ENCODE measurements around the gene TRMT10A.

The TRMT10A gene

GRCh38 chr4:99610605-99611175, 46.9 kb upstream of the TRMT10A start:
- TF ChIP-seq YY1 (IDR thresholded peaks at IDR 0.05; ENCODE audit: low read depth) = no peak
- TF ChIP-seq CEBPB (IDR thresholded peaks at IDR 0.05) = 0 out of 2 replicates have a peak, but pooled peaks have one; percentile 18

GRCh38 chr4:99608417-99608816, 44.6 kb upstream of the TRMT10A start:
- no peak for TF ChIP-seq CEBPB (IDR thresholded peaks at IDR 0.05)
- no peak for TF ChIP-seq REST (IDR thresholded peaks at IDR 0.05; ENCODE audit: low read depth)
- TF ChIP-seq RAD21 (IDR thresholded peaks at IDR 0.05; ENCODE audit: low read depth) = no peak
- no peak for TF ChIP-seq TCF12 (IDR thresholded peaks at IDR 0.05; ENCODE audit: low read depth)
- TF ChIP-seq TAF1 (IDR thresholded peaks at IDR 0.05; ENCODE audit: low read depth) = no peak
- no peak for TF ChIP-seq EGR1 (IDR thresholded peaks at IDR 0.05)
- TF ChIP-seq NFIC (IDR thresholded peaks at IDR 0.05) = no peak
- TF ChIP-seq USF1 (IDR thresholded peaks at IDR 0.05) = no peak
- TF ChIP-seq TEAD4 (IDR thresholded peaks at IDR 0.05) = no peak
- TF ChIP-seq EP300 (IDR thresholded peaks at IDR 0.05; ENCODE audit: borderline replicate concordance) = no peak

GRCh38 chr4:99606716-99607115, 42.9 kb upstream of the TRMT10A start:
- TF ChIP-seq TEAD4 (IDR thresholded peaks at IDR 0.05) (no peak), RAD21 (IDR thresholded peaks at IDR 0.05; ENCODE audit: low read depth) (no peak), CREB1 (IDR thresholded peaks at IDR 0.05; ENCODE audit: low read depth) (no peak), TAF1 (IDR thresholded peaks at IDR 0.05; ENCODE audit: low read depth) (no peak), CEBPB (IDR thresholded peaks at IDR 0.05) (no peak), EGR1 (IDR thresholded peaks at IDR 0.05) (no peak), NFIC (IDR thresholded peaks at IDR 0.05) (no peak), EP300 (IDR thresholded peaks at IDR 0.05; ENCODE audit: borderline replicate concordance) (no peak), USF1 (IDR thresholded peaks at IDR 0.05) (no peak), TCF12 (IDR thresholded peaks at IDR 0.05; ENCODE audit: low read depth) (no peak), MAX (IDR thresholded peaks at IDR 0.05) (no peak)

- TF ChIP-seq MAX (IDR thresholded peaks at IDR 0.05) = no peak
- no peak for TF ChIP-seq EP300 (IDR thresholded peaks at IDR 0.05; ENCODE audit: borderline replicate concordance)
- TF ChIP-seq NFIC (IDR thresholded peaks at IDR 0.05) = no peak
- TF ChIP-seq CEBPB (IDR thresholded peaks at IDR 0.05) = no peak
- TF ChIP-seq EGR1 (IDR thresholded peaks at IDR 0.05) = no peak
- TF ChIP-seq YY1 (IDR thresholded peaks at IDR 0.05; ENCODE audit: low read depth) = no peak
Measured at GRCh38 chr4:99594818-99595217, 31.0 kb upstream of the TRMT10A start.

- TF ChIP-seq USF1 (IDR thresholded peaks at IDR 0.05) = no peak
- no peak for TF ChIP-seq ZBTB7A (IDR thresholded peaks at IDR 0.05; ENCODE audit: low read depth)
- TF ChIP-seq RAD21 (IDR thresholded peaks at IDR 0.05; ENCODE audit: low read depth) = no peak
- TF ChIP-seq REST (IDR thresholded peaks at IDR 0.05; ENCODE audit: low read depth) = no peak
- TF ChIP-seq CEBPB (IDR thresholded peaks at IDR 0.05) = no peak
- TF ChIP-seq TAF1 (IDR thresholded peaks at IDR 0.05; ENCODE audit: low read depth) = no peak
- no peak for TF ChIP-seq EP300 (IDR thresholded peaks at IDR 0.05; ENCODE audit: borderline replicate concordance)
- no peak for TF ChIP-seq EGR1 (IDR thresholded peaks at IDR 0.05)
- TF ChIP-seq CREB1 (IDR thresholded peaks at IDR 0.05; ENCODE audit: low read depth) = no peak
Measured at GRCh38 chr4:99593781-99594641, 30.2 kb upstream of the TRMT10A start.

GRCh38 chr4:99591757-99592156, 27.9 kb upstream of the TRMT10A start:
- TF ChIP-seq RAD21 (IDR thresholded peaks at IDR 0.05; ENCODE audit: low read depth) = no peak
- no peak for TF ChIP-seq EGR1 (IDR thresholded peaks at IDR 0.05)
- no peak for TF ChIP-seq MAX (IDR thresholded peaks at IDR 0.05)
- no peak for TF ChIP-seq REST (IDR thresholded peaks at IDR 0.05; ENCODE audit: low read depth)
- TF ChIP-seq FOXM1 (IDR thresholded peaks at IDR 0.05; ENCODE audit: borderline replicate concordance, low read depth) = no peak
- no peak for TF ChIP-seq ZBTB7A (IDR thresholded peaks at IDR 0.05; ENCODE audit: low read depth)
- TF ChIP-seq EP300 (IDR thresholded peaks at IDR 0.05; ENCODE audit: borderline replicate concordance) = no peak
- TF ChIP-seq USF1 (IDR thresholded peaks at IDR 0.05) = no peak
- TF ChIP-seq YY1 (IDR thresholded peaks at IDR 0.05; ENCODE audit: low read depth) = no peak
